HCT116 (cell line): ENCODE results near the gene KPNA1. TPM values are rescaled to one million over a fixed set of nuclear protein-coding genes. Genes with fewer than 3 reads are reported as not detected.

Experiments
- ATAC-seq: fragments of 200-7000 bp; cut with Tn5 transposase; 2 replicates; pipeline ENCODE4 v1.9.1; 2020; ENCODE audit warnings: mild to moderate bottlenecking, moderate library complexity
- BruUV-seq: library from RNA; stranded (reverse); fragments of 400-500 nt; replicated peaks from 2 replicates; lab custom pipeline; 2021; lab: Mats Ljungman, UMichigan
- CTCF ChIA-PET: fragments of 300-600 bp; sonication (Branson Sonifier 250); formaldehyde crosslinking; loops from one replicate; lab custom pipeline; 2021; ENCODE audit warnings: antibody characterized with exemption; lab: Charles Lee
- POLR2A ChIA-PET: fragments of 300-600, 350-600 bp; sonication (Branson Sonifier 250); formaldehyde crosslinking; loops from one replicate; lab custom pipeline; 2021; ENCODE audit warnings: antibody characterized with exemption; lab: Charles Lee
- RAD21 ChIA-PET, 2 experiments: fragments of 300-600 bp; sonication (Branson Sonifier 250); formaldehyde crosslinking; loops; one replicate each; lab custom pipeline; 2023; ENCODE audit warnings: low total read pairs in 2 of 2; ENCODE audit not compliant: uncharacterized antibody in 2 of 2, unreplicated experiment in 2 of 2, low non-redundant PET in 1 of 2; lab: Charles Lee
- DNase-seq: peaks from one replicate; pipeline ENCODE4 v3.0.0-alpha.2; 2010; ENCODE audit warnings: low read depth, low spot score
- H2AFZ ChIP-seq: fragments of 200-600 bp; shearing (Covaris generic), sonication (generic); 2 replicates; pipeline ENCODE4 v1.6.1; 2017; ENCODE audit warnings: low read depth, mixed run types, mixed read lengths, antibody characterized with exemption, low read length; ENCODE audit not compliant: poor library complexity, severe bottlenecking
- H3K27ac ChIP-seq: 2 replicates; pipeline ENCODE4 v1.5.1; 2012; ENCODE audit warnings: low read depth, low read length
- H3K27me3 ChIP-seq: fragments of 200-600 bp; sonication (generic); 2 replicates; pipeline ENCODE4 v1.6.1; 2016; ENCODE audit warnings: mixed run types, low read length, mixed read lengths; ENCODE audit not compliant: insufficient read depth
- H3K36me3 ChIP-seq, 2 experiments: fragments of 200-500 bp in 1 of 2; fragments of 200-600 bp in 1 of 2; sonication (Bioruptor generic) in 1 of 2; sonication (generic) in 1 of 2; 2 replicates each; pipeline versions ENCODE4 v1.5.1 to v1.6.1; 2014 to 2016; ENCODE audit warnings: low read length in 2 of 2, inconsistent platforms in 1 of 2, mixed read lengths in 1 of 2, mixed run types in 1 of 2; ENCODE audit not compliant: insufficient read depth in 2 of 2, control insufficient read depth in 1 of 2
- H3K4me1 ChIP-seq, 2 experiments: fragments of 200-600 bp in 1 of 2; sonication (generic) in 1 of 2; 2 replicates each; pipeline versions ENCODE4 v1.5.1 to v1.6.1; 2012 to 2017; ENCODE audit warnings: low read length in 2 of 2, inconsistent platforms in 1 of 2, mild to moderate bottlenecking in 1 of 2, mixed read lengths in 1 of 2, mixed run types in 1 of 2, moderate library complexity in 1 of 2; ENCODE audit not compliant: insufficient read depth in 2 of 2, control insufficient read depth in 1 of 2
- H3K4me2 ChIP-seq: fragments of 200-600 bp; sonication (generic); 2 replicates; pipeline ENCODE4 v1.6.1; 2017; ENCODE audit warnings: mixed run types, low read length, mixed read lengths
- H3K4me3 ChIP-seq, 2 experiments: fragments of 200-600 bp in 1 of 2; sonication (generic) in 1 of 2; replicated peaks in 1 of 2; 2 replicates each; pipeline ENCODE4 v1.5.1; 2011 to 2016; ENCODE audit warnings: low read length in 2 of 2, control low read depth in 1 of 2, low read depth in 1 of 2, mild to moderate bottlenecking in 1 of 2, mixed read lengths in 1 of 2, mixed run types in 1 of 2
- H3K79me2 ChIP-seq: fragments of 200-600 bp; sonication (generic); 2 replicates; pipeline ENCODE4 v1.6.1; 2017; ENCODE audit warnings: mild to moderate bottlenecking, mixed run types, low read length, moderate library complexity, mixed read lengths; ENCODE audit not compliant: insufficient read depth
- H3K9ac ChIP-seq: fragments of 200-600 bp; sonication (generic); 2 replicates; pipeline ENCODE4 v1.6.1; 2016; ENCODE audit warnings: low read length, mixed read lengths
- H3K9me2 ChIP-seq: fragments of 200-600 bp; sonication (generic), shearing (Covaris generic); 2 replicates; pipeline ENCODE4 v1.6.1; 2017; ENCODE audit warnings: mixed run types, mild to moderate bottlenecking, moderate library complexity; ENCODE audit not compliant: insufficient read depth
- H3K9me3 ChIP-seq, 2 experiments: fragments of 200-500 bp in 1 of 2; fragments of 200-600 bp in 1 of 2; sonication (Bioruptor generic) in 1 of 2; sonication (generic) in 1 of 2; 2 replicates each; pipeline ENCODE4 v1.6.1; 2014 to 2017; ENCODE audit warnings: low read length in 2 of 2, mixed read lengths in 2 of 2, inconsistent platforms in 1 of 2, low read depth in 1 of 2, mild to moderate bottlenecking in 1 of 2, mixed run types in 1 of 2, moderate library complexity in 1 of 2; ENCODE audit not compliant: control insufficient read depth in 1 of 2, insufficient read depth in 1 of 2
- H4K20me1 ChIP-seq: fragments of 200-600 bp; sonication (generic), shearing (Covaris generic); 2 replicates; pipeline ENCODE4 v1.6.1; 2017; ENCODE audit warnings: mixed run types, mild to moderate bottlenecking, moderate library complexity; ENCODE audit not compliant: insufficient read depth
- EGR1 ChIP-seq: IDR thresholded peaks from 2 replicates; pipeline ENCODE4 v1.6.1; 2012; ENCODE audit warnings: low read depth
- FOSL1 ChIP-seq: IDR thresholded peaks from 2 replicates; pipeline ENCODE4 v1.6.1; 2012; ENCODE audit warnings: low read depth
- JUND ChIP-seq: IDR thresholded peaks from 2 replicates; pipeline ENCODE4 v1.6.1; 2012
- POLR2A ChIP-seq: IDR thresholded peaks from 2 replicates; pipeline ENCODE4 v1.7.0; 2011; ENCODE audit warnings: borderline replicate concordance; ENCODE audit not compliant: insufficient read depth, insufficient read length; ENCODE audit errors: extremely low read depth
- RAD21 ChIP-seq: IDR thresholded peaks from 2 replicates; pipeline ENCODE4 v1.6.1; 2012; ENCODE audit warnings: low read depth, mild to moderate bottlenecking
- SP1 ChIP-seq: IDR thresholded peaks from 2 replicates; pipeline ENCODE4 v1.6.1; 2012; ENCODE audit warnings: low read depth
- TCF7L2 ChIP-seq: IDR thresholded peaks from 2 replicates; pipeline ENCODE4 v1.7.0; 2011; ENCODE audit warnings: borderline replicate concordance, inconsistent platforms; ENCODE audit not compliant: insufficient read depth, insufficient read length; ENCODE audit errors: extremely low read depth
- ZNF274 ChIP-seq: fragments of 200-500 bp; sonication (Bioruptor generic); IDR thresholded peaks from 2 replicates; pipeline ENCODE4 v1.6.1; 2014; ENCODE audit warnings: mild to moderate bottlenecking, low read depth, low read length, inconsistent platforms
- intact Hi-C: fragments of 100-400 bp; cut with micrococcal nuclease; formaldehyde crosslinking; loops from 2 replicates; pipeline ENCODE4 v1.10.0; 2022
- total RNA-seq: library from RNA; stranded (reverse); gene quantifications from one replicate; pipeline ENCODE4 v1.2.1, GENCODE V29; 2021; ENCODE audit not compliant: unreplicated experiment
- TF ChIP-seq, protein P1 (sequence below): IDR thresholded peaks from 2 replicates; pipeline ENCODE4 v1.6.1; 2012; ENCODE audit warnings: low read depth

KPNA1 gene
- total RNA-seq, 1 experiment from 2014 or later = 73.4 TPM

GRCh38 chr3:122427857-122428471 is 86.8 kb downstream of the KPNA1 start:
- no TSS peak for BruUV-seq
- no peaks in the 10 kb centered on the region; the same call in 1 of the 2 replicates for H3K79me2 ChIP-seq
- TF ChIP-seq, protein P1, sequence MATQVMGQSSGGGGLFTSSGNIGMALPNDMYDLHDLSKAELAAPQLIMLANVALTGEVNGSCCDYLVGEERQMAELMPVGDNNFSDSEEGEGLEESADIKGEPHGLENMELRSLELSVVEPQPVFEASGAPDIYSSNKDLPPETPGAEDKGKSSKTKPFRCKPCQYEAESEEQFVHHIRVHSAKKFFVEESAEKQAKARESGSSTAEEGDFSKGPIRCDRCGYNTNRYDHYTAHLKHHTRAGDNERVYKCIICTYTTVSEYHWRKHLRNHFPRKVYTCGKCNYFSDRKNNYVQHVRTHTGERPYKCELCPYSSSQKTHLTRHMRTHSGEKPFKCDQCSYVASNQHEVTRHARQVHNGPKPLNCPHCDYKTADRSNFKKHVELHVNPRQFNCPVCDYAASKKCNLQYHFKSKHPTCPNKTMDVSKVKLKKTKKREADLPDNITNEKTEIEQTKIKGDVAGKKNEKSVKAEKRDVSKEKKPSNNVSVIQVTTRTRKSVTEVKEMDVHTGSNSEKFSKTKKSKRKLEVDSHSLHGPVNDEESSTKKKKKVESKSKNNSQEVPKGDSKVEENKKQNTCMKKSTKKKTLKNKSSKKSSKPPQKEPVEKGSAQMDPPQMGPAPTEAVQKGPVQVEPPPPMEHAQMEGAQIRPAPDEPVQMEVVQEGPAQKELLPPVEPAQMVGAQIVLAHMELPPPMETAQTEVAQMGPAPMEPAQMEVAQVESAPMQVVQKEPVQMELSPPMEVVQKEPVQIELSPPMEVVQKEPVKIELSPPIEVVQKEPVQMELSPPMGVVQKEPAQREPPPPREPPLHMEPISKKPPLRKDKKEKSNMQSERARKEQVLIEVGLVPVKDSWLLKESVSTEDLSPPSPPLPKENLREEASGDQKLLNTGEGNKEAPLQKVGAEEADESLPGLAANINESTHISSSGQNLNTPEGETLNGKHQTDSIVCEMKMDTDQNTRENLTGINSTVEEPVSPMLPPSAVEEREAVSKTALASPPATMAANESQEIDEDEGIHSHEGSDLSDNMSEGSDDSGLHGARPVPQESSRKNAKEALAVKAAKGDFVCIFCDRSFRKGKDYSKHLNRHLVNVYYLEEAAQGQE = no peak
- no peak for TF ChIP-seq FOSL1
- no peak for TF ChIP-seq SP1
- TF ChIP-seq POLR2A = no peak
- no peak for TF ChIP-seq ZNF274
- no peak for TF ChIP-seq TCF7L2
- no peak for TF ChIP-seq JUND
- no peak for TF ChIP-seq EGR1
- TF ChIP-seq RAD21 = no peak
- TF ChIP-seq, all 23 proteins: peak for 0
- Histone ChIP-seq H3K4me3 (no peak overlapping the region), H3K9ac (no peak overlapping the region), H3K9me2 (no peaks in the 10 kb centered on the region), H3K27ac (no peak overlapping the region), H3K4me2 (no peak overlapping the region), H4K20me1 (no peaks in the 10 kb centered on the region), H2AFZ (no peak overlapping the region), H3K27me3 (no peaks in the 10 kb centered on the region), H3K36me3 (peaks cover 13 to 24% of the 10 kb centered on the region in 2 experiments), H3K9me3 (no peaks in the 10 kb centered on the region), H3K4me1 (no peaks in the 10 kb centered on the region)
- RAD21 ChIA-PET = no interaction called here
- POLR2A ChIA-PET = interaction anchor here (1.8 kb wide), 1 partner anchor 12 kb away, joined by 4 read pairs; the partner anchor contains the start of gene WDR5B
- CTCF ChIA-PET = no interaction called here
- DNase-seq (no peak), ATAC-seq (no peak)
- intact Hi-C loops = no loop called here
